Liver (tissue), 3 donors: ENCODE results near the gene ARRDC1.
"Not testable (repeated sequence)": the region's sequence is repeated elsewhere in the genome, so short reads cannot be mapped to it uniquely, and the experiment has no call there.

ENCODE experiments used
- ATF3 ChIP-seq: IDR thresholded peaks from 2 replicates; pipeline ENCODE4 v1.6.1; 2016; ENCODE audit warnings: antibody characterized with exemption
- FOXA1 ChIP-seq: IDR thresholded peaks from 2 replicates; pipeline ENCODE4 v1.6.1; 2016; ENCODE audit warnings: antibody characterized with exemption
- GABPA ChIP-seq, 2 donors: IDR thresholded peaks in 1 of 2; conservative IDR thresholded peaks in 1 of 2; 2 replicates each; pipeline ENCODE4 v1.6.1; 2016; ENCODE audit warnings: antibody characterized with exemption in 2 of 2, mild to moderate bottlenecking in 1 of 2, moderate library complexity in 1 of 2
- JUND ChIP-seq, 2 donors: IDR thresholded peaks; 2 replicates each; pipeline ENCODE4 v1.6.1; 2016; ENCODE audit warnings: antibody characterized with exemption in 2 of 2
- MAX ChIP-seq: IDR thresholded peaks from 2 replicates; pipeline ENCODE4 v1.6.1; 2016; ENCODE audit warnings: antibody characterized with exemption
- NR2F2 ChIP-seq: IDR thresholded peaks from 2 replicates; pipeline ENCODE4 v1.6.1; 2016; ENCODE audit warnings: antibody characterized with exemption
- RXRA ChIP-seq, 2 donors: IDR thresholded peaks; 2 replicates each; pipeline ENCODE4 v1.6.1; 2017 to 2018; ENCODE audit warnings: antibody characterized with exemption in 2 of 2, mild to moderate bottlenecking in 1 of 2
- TAF1 ChIP-seq: conservative IDR thresholded peaks from 2 replicates; pipeline ENCODE4 v1.6.1; 2016; ENCODE audit warnings: antibody characterized with exemption, mild to moderate bottlenecking
- YY1 ChIP-seq: IDR thresholded peaks from 2 replicates; pipeline ENCODE4 v1.6.1; 2016; ENCODE audit warnings: antibody characterized with exemption, mild to moderate bottlenecking
- ZBTB33 ChIP-seq: IDR thresholded peaks from 2 replicates; pipeline ENCODE4 v1.6.1; 2016; ENCODE audit warnings: antibody characterized with exemption
- TF ChIP-seq, protein P1 (sequence below): fragments of 150-350 bp; IDR thresholded peaks from 2 replicates; pipeline ENCODE4 v1.5.1; 2017; ENCODE audit warnings: improper control_type of control experiment, low read depth, low read length; ENCODE audit not compliant: missing input control
- TF ChIP-seq, protein P2 (sequence below): IDR thresholded peaks from 2 replicates; pipeline ENCODE4 v1.6.1; 2016; ENCODE audit warnings: antibody characterized with exemption, mild to moderate bottlenecking
- donor health status: healthy.
- donor health status: healthy.

DNA sequence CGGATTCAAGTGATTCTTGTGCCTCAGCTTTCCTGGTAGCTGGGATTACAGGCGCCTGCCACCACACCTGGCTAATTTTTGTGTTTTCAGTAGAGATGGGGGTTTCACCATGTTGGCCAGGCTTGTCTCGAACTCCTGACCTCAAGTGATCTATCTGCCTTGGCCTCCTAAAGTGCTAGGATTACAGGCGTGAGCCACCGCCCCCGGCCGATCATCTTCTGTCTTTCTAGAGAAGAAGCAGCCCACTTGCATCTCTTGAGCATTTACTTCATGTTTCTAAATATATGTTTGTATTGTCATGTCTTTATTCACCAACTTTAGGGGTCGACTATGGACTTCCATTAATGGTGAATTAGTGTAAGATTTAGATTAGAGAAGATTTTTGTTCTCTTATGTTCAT, 16.7 kb downstream of the ARRDC1 start:
- TF ChIP-seq, protein P1, sequence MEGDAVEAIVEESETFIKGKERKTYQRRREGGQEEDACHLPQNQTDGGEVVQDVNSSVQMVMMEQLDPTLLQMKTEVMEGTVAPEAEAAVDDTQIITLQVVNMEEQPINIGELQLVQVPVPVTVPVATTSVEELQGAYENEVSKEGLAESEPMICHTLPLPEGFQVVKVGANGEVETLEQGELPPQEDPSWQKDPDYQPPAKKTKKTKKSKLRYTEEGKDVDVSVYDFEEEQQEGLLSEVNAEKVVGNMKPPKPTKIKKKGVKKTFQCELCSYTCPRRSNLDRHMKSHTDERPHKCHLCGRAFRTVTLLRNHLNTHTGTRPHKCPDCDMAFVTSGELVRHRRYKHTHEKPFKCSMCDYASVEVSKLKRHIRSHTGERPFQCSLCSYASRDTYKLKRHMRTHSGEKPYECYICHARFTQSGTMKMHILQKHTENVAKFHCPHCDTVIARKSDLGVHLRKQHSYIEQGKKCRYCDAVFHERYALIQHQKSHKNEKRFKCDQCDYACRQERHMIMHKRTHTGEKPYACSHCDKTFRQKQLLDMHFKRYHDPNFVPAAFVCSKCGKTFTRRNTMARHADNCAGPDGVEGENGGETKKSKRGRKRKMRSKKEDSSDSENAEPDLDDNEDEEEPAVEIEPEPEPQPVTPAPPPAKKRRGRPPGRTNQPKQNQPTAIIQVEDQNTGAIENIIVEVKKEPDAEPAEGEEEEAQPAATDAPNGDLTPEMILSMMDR: not testable (repeated sequence)
- not testable (repeated sequence) for TF ChIP-seq MAX; RXRA (IDR thresholded peaks at IDR 0.05); ZBTB33; NR2F2; ATF3; TAF1; FOXA1; GABPA (IDR thresholded peaks at IDR 0.05 in 1 of 2, conservative IDR thresholded peaks at IDR 0.05 in 1 of 2); YY1; JUND (IDR thresholded peaks at IDR 0.05)
- TF ChIP-seq, protein P2, sequence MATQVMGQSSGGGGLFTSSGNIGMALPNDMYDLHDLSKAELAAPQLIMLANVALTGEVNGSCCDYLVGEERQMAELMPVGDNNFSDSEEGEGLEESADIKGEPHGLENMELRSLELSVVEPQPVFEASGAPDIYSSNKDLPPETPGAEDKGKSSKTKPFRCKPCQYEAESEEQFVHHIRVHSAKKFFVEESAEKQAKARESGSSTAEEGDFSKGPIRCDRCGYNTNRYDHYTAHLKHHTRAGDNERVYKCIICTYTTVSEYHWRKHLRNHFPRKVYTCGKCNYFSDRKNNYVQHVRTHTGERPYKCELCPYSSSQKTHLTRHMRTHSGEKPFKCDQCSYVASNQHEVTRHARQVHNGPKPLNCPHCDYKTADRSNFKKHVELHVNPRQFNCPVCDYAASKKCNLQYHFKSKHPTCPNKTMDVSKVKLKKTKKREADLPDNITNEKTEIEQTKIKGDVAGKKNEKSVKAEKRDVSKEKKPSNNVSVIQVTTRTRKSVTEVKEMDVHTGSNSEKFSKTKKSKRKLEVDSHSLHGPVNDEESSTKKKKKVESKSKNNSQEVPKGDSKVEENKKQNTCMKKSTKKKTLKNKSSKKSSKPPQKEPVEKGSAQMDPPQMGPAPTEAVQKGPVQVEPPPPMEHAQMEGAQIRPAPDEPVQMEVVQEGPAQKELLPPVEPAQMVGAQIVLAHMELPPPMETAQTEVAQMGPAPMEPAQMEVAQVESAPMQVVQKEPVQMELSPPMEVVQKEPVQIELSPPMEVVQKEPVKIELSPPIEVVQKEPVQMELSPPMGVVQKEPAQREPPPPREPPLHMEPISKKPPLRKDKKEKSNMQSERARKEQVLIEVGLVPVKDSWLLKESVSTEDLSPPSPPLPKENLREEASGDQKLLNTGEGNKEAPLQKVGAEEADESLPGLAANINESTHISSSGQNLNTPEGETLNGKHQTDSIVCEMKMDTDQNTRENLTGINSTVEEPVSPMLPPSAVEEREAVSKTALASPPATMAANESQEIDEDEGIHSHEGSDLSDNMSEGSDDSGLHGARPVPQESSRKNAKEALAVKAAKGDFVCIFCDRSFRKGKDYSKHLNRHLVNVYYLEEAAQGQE: not testable (repeated sequence)
